ENCODE results near the gene TSPAN15. TPM values are rescaled to one million over a fixed set of nuclear protein-coding genes. Genes with fewer than 3 reads are reported as not detected.

Gene TSPAN15
- 60.8 and 65.7 TPM in 2 replicates for total RNA-seq

DNA sequence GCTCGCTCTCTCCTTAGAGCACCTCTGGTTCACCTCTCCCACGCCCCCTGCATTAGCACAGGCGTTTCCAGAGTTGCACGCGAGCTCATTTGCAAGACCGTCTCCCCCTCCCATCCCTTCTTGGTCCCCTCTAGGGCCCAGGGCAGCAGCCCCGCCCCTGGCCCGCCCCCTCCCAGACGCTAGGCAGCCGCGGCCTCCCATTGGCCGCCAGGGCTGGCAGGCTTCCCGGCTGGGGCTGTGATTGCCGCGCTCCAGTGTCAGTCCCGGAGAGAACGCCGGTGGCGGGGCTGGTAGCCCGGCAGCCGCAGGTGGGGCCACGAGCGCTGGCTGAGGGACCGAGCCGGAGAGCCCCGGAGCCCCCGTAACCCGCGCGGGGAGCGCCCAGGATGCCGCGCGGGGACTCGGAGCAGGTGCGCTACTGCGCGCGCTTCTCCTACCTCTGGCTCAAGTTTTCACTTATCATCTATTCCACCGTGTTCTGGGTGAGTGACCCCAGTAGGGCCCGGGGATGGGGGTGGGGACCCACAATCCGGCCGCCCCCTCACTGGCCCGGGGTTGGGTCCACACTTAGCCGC lies at the start of gene TSPAN15:
Gene TSPAN15, plus strand, starts transcription at position 257 of the 575 bp plus-strand sequence. Its CDS starts 130 bp downstream, at position 387.

DNA sequence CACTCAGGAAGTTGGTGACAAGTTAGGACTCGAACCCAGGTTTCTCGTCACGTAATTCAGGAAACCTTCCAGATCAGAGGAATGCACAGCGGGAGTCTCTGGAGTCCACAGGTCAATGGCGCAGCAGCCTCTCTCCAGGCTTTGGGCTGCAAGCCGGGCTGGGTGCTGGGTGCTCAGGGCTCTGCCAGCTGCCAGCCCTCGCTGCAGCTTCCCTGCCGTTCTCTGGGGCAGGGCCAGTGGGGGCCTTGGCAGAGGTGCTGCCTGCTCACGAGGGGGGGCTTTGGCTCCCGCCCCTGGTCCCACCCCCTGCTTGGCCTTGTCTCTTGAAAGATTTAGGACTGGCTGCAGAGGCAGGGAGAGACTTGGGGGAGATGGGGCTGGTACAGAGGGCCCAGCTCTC lies 34.6 kb upstream of the TSPAN15 start, which contains the start of gene TACR2:
Gene TACR2, minus strand, starts transcription at position 224 of the 400 bp plus-strand sequence. CDS start 595 bp downstream, outside the sequence.

Other genes with a start within 250 kb of the TSPAN15 start
- 0.05 TPM in 1 of 2 replicates, not detected in the other for gene HKDC1, start 231.1 kb upstream of the TSPAN15 start, total RNA-seq
- gene HK1, start 173.0 kb upstream of the TSPAN15 start, total RNA-seq, result 129 and 134 TPM in 2 replicates
- 0.49 TPM in 1 of 2 replicates, not detected in the other for gene TACR2, start 34.5 kb upstream of the TSPAN15 start, total RNA-seq
- gene NEUROG3, start 122.0 kb downstream of the TSPAN15 start, total RNA-seq, result not detected in 2 replicates
- gene FAM241B, start 178.8 kb downstream of the TSPAN15 start, total RNA-seq, result 0.30 and 0.73 TPM in 2 replicates